Bronchial epithelial cell (primary cell): ENCODE data around the gene BMS1. TPM values are rescaled to one million over a fixed set of nuclear protein-coding genes. Genes with fewer than 3 reads are reported as not detected.

Experiments used
- DNase-seq: peaks from one replicate; pipeline ENCODE4 v3.0.0-alpha.2; 2010; ENCODE audit warnings: low read depth
- FAIRE-seq: peaks from 2 replicates; lab custom pipeline; 2011; peaks lifted over from hg19 to GRCh38; lab: Jason Lieb, UNC
- H3K27me3 ChIP-seq: 2 replicates; pipeline ENCODE4 v1.5.1; 2011; ENCODE audit warnings: low read length; ENCODE audit not compliant: control insufficient read depth, insufficient read depth
- H3K36me3 ChIP-seq: 2 replicates; pipeline ENCODE4 v1.5.1; 2011; ENCODE audit warnings: low read length; ENCODE audit not compliant: control insufficient read depth, insufficient read depth
- H3K4me3 ChIP-seq: 2 replicates; pipeline ENCODE4 v1.5.1; 2011; ENCODE audit warnings: mild to moderate bottlenecking, low read depth, low read length, control low read depth
- CTCF ChIP-seq: IDR thresholded peaks from 2 replicates; pipeline ENCODE4 v1.5.1; 2011; ENCODE audit warnings: mild to moderate bottlenecking, moderate library complexity, low read length, control low read depth, inconsistent platforms; ENCODE audit not compliant: insufficient read depth, severe bottlenecking
- total RNA-seq: library from RNA; depleted of rRNA; stranded (reverse); fragments of >200 nt; gene quantifications from 2 replicates; pipeline ENCODE4 v1.2.1, GENCODE V29; 2014

Gene BMS1
- total RNA-seq, 1 donor from 2014 or later, result 14.7 TPM

GRCh38 chr10:42880255-42880620 is 97.6 kb downstream of the BMS1 start:
- TF ChIP-seq CTCF, result no peak
- H3K36me3 ChIP-seq, result no peaks in the 10 kb centered on the region
- H3K27me3 ChIP-seq, result no peaks in the 10 kb centered on the region
- no peak for FAIRE-seq
- DNase-seq, result no peak
- H3K4me3 ChIP-seq, result no peak overlapping the region

- FAIRE-seq (no peak), DNase-seq (no peak)
- no peak for TF ChIP-seq CTCF
- no peaks in the 10 kb centered on the region for H3K36me3 ChIP-seq
- H3K27me3 ChIP-seq, result no peaks in the 10 kb centered on the region
- H3K4me3 ChIP-seq, result no peak overlapping the region
Observed at GRCh38 chr10:42882597-42882996, 100.0 kb downstream of the BMS1 start.

Other genes with a start within 250 kb of the BMS1 start
- 11.5 and 22.6 TPM in 2 replicates for gene ZNF33B, start 144.2 kb upstream of the BMS1 start, total RNA-seq